ENCODE results near the gene TSPY9.
"Not testable (repeated sequence)": the region's sequence is repeated elsewhere in the genome, so short reads cannot be mapped to it uniquely, and the experiment has no call there.

Gene TSPY9

GRCh38 chrY:9486967-9487366, at the start of gene TSPY9:
TSPY9 (plus strand) TSS chrY:9487267; CDS start chrY:9487313, 46 bp downstream.
- not testable (repeated sequence) for DNase-seq

DNA sequence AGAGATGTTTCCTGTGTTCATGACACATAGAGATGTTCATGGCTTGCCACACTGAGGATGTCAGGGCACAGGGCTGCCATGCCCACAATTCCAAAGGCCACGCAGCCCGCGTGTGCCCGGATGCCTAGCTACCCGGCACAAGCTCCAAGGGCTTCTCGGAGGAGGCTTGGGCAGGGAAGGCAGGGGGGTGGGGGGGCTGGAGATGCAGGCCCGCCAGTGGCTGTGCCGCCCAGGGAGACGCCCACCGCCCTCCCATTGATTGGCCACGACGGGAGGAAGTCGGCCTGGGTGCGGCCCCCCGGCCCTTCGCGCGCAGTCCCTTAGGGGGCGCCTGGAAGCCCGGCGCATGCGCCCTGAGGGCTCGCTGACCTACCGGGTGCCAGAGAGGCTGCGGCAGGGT, 20.4 kb upstream of the TSPY9 start, which contains the start of gene TSPY1:
TSPY1 (plus strand) TSS at position 301 of the 400 bp plus-strand sequence; CDS start at position 347, 46 bp downstream.
- not testable (repeated sequence) for DNase-seq

GRCh38 chrY:9504396-9504795, 17.3 kb downstream of the TSPY9 start:
- not testable (repeated sequence) for DNase-seq

GRCh38 chrY:9516287-9516686, 29.2 kb downstream of the TSPY9 start:
- DNase-seq, result peak in 1 of 4 experiments; percentile 0

DNA sequence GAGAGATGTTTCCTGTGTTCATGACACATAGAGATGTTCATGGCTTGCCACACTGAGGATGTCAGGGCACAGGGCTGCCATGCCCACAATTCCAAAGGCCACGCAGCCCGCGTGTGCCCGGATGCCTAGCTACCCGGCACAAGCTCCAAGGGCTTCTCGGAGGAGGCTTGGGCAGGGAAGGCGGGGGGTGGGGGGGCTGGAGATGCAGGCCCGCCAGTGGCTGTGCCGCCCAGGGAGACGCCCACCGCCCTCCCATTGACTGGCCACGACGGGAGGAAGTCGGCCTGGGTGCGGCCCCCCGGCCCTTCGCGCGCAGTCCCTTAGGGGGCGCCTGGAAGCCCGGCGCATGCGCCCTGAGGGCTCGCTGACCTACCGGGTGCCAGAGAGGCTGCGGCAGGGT, 40.5 kb downstream of the TSPY9 start, which contains the start of gene TSPY10:
TSPY10 (plus strand) TSS at position 301 of the 400 bp plus-strand sequence; CDS start at position 347, 46 bp downstream.
- DNase-seq, result not testable (repeated sequence)
